ENCODE results near the gene ARCN1.
"Not testable (repeated sequence)": the region's sequence is repeated elsewhere in the genome, so short reads cannot be mapped to it uniquely, and the experiment has no call there.

Gene ARCN1

GRCh38 chr11:118577995-118578394 is 5.8 kb downstream of the ARCN1 start:
- H3K79me2 ChIP-seq (ENCODE audit: control insufficient read depth, insufficient read depth, low read length, unreplicated experiment): peaks cover 93% of the 10 kb centered on the region

DNA sequence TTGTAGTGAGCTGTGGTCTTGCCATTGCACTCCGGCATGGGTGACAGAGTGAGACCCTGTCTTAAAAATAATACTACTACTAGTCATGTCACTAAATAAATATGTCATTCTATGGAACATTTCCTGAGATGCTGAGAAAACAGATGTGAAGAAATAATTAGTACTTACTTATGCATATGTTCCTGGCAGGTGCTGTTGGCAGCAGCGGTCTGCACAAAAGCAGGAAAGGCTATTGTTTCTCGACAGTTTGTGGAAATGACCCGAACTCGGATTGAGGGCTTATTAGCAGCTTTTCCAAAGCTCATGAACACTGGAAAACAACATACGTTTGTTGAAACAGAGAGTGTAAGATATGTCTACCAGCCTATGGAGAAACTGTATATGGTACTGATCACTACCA is 8.8 kb downstream of the ARCN1 start:
- no peak overlapping the region for H2AFZ ChIP-seq (ENCODE audit: low read length, unreplicated experiment)
- no peaks in the 10 kb centered on the region for H3K27me3 ChIP-seq (ENCODE audit: insufficient read depth, low read length)
- H3K4me3 ChIP-seq (ENCODE audit: low read depth, low read length): no peak overlapping the region
- no peak overlapping the region for H3K27ac ChIP-seq (ENCODE audit: low read depth, low read length)
- peaks cover 67% of the 10 kb centered on the region for H3K79me2 ChIP-seq (ENCODE audit: control insufficient read depth, insufficient read depth, low read length, unreplicated experiment)
- peaks cover 17% of the 10 kb centered on the region for H3K4me1 ChIP-seq (ENCODE audit: control insufficient read depth, insufficient read depth, low read length, unreplicated experiment)
- peaks cover 36% of the 10 kb centered on the region for H3K36me3 ChIP-seq (ENCODE audit: insufficient read depth, low read length)

More at GRCh38 chr11:118577995-118578394, 5.8 kb downstream of the ARCN1 start:
- H3K27ac ChIP-seq (ENCODE audit: low read depth, low read length); H3K27me3 ChIP-seq (ENCODE audit: insufficient read depth, low read length); H3K4me3 ChIP-seq (ENCODE audit: low read depth, low read length); H2AFZ ChIP-seq (ENCODE audit: low read length, unreplicated experiment): not testable (repeated sequence)
- H3K36me3 ChIP-seq (ENCODE audit: insufficient read depth, low read length): peaks cover 14% of the 10 kb centered on the region
- H3K4me1 ChIP-seq (ENCODE audit: control insufficient read depth, insufficient read depth, low read length, unreplicated experiment): peaks cover 37% of the 10 kb centered on the region

- H2AFZ ChIP-seq (ENCODE audit: low read length, unreplicated experiment): no peak overlapping the region
- no peak overlapping the region for H3K4me3 ChIP-seq (ENCODE audit: low read depth, low read length)
- no peaks in the 10 kb centered on the region for H3K4me1 ChIP-seq (ENCODE audit: control insufficient read depth, insufficient read depth, low read length, unreplicated experiment)
- no peak overlapping the region for H3K27ac ChIP-seq (ENCODE audit: low read depth, low read length)
- peaks cover 58% of the 10 kb centered on the region for H3K36me3 ChIP-seq (ENCODE audit: insufficient read depth, low read length)
- no peaks in the 10 kb centered on the region for H3K27me3 ChIP-seq (ENCODE audit: insufficient read depth, low read length)
- peaks cover 5% of the 10 kb centered on the region for H3K79me2 ChIP-seq (ENCODE audit: control insufficient read depth, insufficient read depth, low read length, unreplicated experiment)
Measured at GRCh38 chr11:118587952-118588351, 15.7 kb downstream of the ARCN1 start.

GRCh38 chr11:118592616-118593367 is 20.6 kb downstream of the ARCN1 start:
- Histone ChIP-seq H2AFZ (ENCODE audit: low read length, unreplicated experiment) (no peak overlapping the region), H3K79me2 (ENCODE audit: control insufficient read depth, insufficient read depth, low read length, unreplicated experiment) (peaks cover 16% of the 10 kb centered on the region), H3K27me3 (ENCODE audit: insufficient read depth, low read length) (no peaks in the 10 kb centered on the region), H3K4me1 (ENCODE audit: control insufficient read depth, insufficient read depth, low read length, unreplicated experiment) (no peaks in the 10 kb centered on the region), H3K4me3 (ENCODE audit: low read depth, low read length) (no peak overlapping the region), H3K36me3 (ENCODE audit: insufficient read depth, low read length) (peaks cover 56% of the 10 kb centered on the region), H3K27ac (ENCODE audit: low read depth, low read length) (peak overlapping the region; percentile 30; the same call in 1 of the 2 replicates)

DNA sequence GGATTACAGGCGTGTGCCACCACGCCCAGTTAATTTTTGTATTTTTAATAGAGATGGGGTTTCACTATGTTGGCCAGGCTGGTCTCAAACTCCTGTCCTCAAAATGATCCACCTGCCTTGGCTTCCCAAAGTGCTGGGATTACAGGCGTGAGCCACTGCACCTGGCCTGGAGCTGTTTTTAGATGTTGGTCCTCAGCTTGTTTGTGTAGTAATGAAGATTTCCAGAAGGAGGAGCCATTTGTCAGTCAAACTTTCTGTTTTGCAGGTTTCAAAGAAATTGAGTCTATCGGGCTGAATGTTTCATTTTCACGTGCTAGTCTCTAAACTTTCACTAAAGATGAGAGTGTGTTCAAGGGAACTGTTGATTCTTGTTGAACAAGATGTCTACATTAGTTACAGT is 22.8 kb downstream of the ARCN1 start:
- not testable (repeated sequence) for H3K4me1 ChIP-seq (ENCODE audit: control insufficient read depth, insufficient read depth, low read length, unreplicated experiment); H3K27ac ChIP-seq (ENCODE audit: low read depth, low read length); H3K4me3 ChIP-seq (ENCODE audit: low read depth, low read length); H2AFZ ChIP-seq (ENCODE audit: low read length, unreplicated experiment); H3K27me3 ChIP-seq (ENCODE audit: insufficient read depth, low read length)
- Histone ChIP-seq H3K79me2 (ENCODE audit: control insufficient read depth, insufficient read depth, low read length, unreplicated experiment) (peaks cover 16% of the 10 kb centered on the region), H3K36me3 (ENCODE audit: insufficient read depth, low read length) (peaks cover 55% of the 10 kb centered on the region)

DNA sequence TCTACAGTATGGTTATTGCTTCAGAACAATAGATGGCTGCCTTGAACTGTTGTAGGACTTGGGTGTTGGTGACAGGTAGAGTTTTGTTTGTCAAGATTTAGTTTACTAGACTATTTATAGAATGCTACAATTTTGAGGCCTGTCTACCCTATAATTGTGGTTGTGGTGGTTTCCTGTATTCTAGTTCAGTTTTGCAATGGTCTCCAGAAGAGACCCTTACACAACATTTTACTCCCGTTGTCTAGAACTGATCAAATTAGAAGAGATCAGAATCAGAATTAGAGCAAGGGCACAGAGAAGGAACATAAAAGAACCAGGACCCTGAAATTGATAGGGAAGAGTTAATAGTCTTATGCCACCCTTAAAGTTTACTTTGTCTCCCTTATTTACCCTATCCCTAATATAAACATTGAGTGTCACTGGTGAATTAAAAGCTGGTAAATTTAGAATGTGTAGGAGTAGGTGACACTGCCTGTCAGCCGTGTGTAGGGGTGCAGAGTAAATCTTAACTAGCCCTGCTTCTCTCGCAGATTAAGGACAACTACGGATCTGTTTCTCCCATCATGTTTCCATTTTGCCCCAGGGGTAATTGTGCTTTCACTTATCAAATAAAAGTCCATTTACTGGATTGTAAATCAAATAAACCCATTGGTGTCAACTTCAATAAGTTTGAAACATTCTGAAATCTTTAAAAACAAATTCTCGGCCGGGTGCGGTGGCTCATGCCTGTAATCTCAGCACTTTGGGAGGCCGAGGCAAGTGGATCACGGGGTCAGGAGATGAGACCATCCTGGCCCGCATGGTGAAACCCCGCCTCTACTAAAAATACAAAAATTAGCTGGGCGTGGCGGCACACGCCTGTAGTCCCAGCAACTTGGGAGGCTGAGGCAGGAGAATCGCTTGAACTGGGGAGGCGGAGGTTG is 24.3 kb downstream of the ARCN1 start:
- H3K27ac ChIP-seq (ENCODE audit: low read depth, low read length): no peak overlapping the region
- peaks cover 51% of the 10 kb centered on the region for H3K36me3 ChIP-seq (ENCODE audit: insufficient read depth, low read length)
- no peak overlapping the region for H2AFZ ChIP-seq (ENCODE audit: low read length, unreplicated experiment)
- H3K79me2 ChIP-seq (ENCODE audit: control insufficient read depth, insufficient read depth, low read length, unreplicated experiment): peaks cover 16% of the 10 kb centered on the region
- H3K4me3 ChIP-seq (ENCODE audit: low read depth, low read length): no peak overlapping the region
- H3K4me1 ChIP-seq (ENCODE audit: control insufficient read depth, insufficient read depth, low read length, unreplicated experiment): no peaks in the 10 kb centered on the region
- H3K27me3 ChIP-seq (ENCODE audit: insufficient read depth, low read length): no peaks in the 10 kb centered on the region

DNA sequence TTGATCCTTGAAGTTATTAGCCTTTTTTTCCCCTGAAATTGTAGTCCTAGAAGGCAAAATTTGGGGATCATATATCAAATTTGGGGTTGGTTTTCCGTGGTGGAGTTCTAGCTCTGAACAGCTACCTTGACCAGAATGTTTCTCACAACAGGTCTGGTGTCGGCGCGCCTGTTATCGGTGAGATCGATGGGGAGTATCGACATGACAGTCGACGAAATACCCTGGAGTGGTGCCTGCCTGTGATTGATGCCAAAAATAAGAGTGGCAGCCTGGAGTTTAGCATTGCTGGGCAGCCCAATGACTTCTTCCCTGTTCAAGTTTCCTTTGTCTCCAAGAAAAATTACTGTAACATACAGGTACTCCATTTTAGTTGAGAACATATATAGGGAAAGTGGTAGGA is 25.3 kb downstream of the ARCN1 start:
- no peak overlapping the region for H2AFZ ChIP-seq (ENCODE audit: low read length, unreplicated experiment)
- no peaks in the 10 kb centered on the region for H3K27me3 ChIP-seq (ENCODE audit: insufficient read depth, low read length)
- H3K4me3 ChIP-seq (ENCODE audit: low read depth, low read length): no peak overlapping the region
- peaks cover 60% of the 10 kb centered on the region for H3K36me3 ChIP-seq (ENCODE audit: insufficient read depth, low read length)
- peaks cover 16% of the 10 kb centered on the region for H3K79me2 ChIP-seq (ENCODE audit: control insufficient read depth, insufficient read depth, low read length, unreplicated experiment)
- H3K4me1 ChIP-seq (ENCODE audit: control insufficient read depth, insufficient read depth, low read length, unreplicated experiment): no peaks in the 10 kb centered on the region
- no peak overlapping the region for H3K27ac ChIP-seq (ENCODE audit: low read depth, low read length)

GRCh38 chr11:118602331-118602730 is 30.1 kb downstream of the ARCN1 start:
- Histone ChIP-seq H2AFZ (ENCODE audit: low read length, unreplicated experiment) (no peak overlapping the region), H3K27me3 (ENCODE audit: insufficient read depth, low read length) (no peaks in the 10 kb centered on the region), H3K36me3 (ENCODE audit: insufficient read depth, low read length) (peaks cover 30% of the 10 kb centered on the region), H3K4me1 (ENCODE audit: control insufficient read depth, insufficient read depth, low read length, unreplicated experiment) (peaks cover 35% of the 10 kb centered on the region), H3K4me3 (ENCODE audit: low read depth, low read length) (no peak overlapping the region), H3K27ac (ENCODE audit: low read depth, low read length) (peak overlapping the region; percentile 98), H3K79me2 (ENCODE audit: control insufficient read depth, insufficient read depth, low read length, unreplicated experiment) (no peaks in the 10 kb centered on the region)

DNA sequence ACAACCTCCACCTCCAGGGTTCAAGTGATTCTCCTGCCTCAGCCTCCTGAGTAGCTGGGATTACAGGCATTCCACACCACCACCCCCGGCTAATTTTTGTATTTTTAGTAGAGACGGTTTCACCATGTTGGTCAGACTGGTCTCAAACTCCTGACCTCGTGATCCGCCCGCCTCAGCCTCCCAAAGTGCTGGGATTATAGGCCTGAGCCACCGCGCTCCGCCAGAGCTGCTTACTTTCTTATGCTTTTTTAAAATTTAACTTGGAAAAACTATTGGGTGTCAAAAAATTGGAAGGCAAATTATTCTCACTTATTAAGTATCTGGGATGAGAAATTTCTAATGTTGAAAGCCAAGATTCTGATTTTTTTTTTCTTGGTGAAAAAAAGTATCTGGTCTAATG is 31.5 kb downstream of the ARCN1 start:
- not testable (repeated sequence) for H3K27me3 ChIP-seq (ENCODE audit: insufficient read depth, low read length); H3K4me3 ChIP-seq (ENCODE audit: low read depth, low read length); H2AFZ ChIP-seq (ENCODE audit: low read length, unreplicated experiment); H3K79me2 ChIP-seq (ENCODE audit: control insufficient read depth, insufficient read depth, low read length, unreplicated experiment)
- peaks cover 36% of the 10 kb centered on the region for H3K4me1 ChIP-seq (ENCODE audit: control insufficient read depth, insufficient read depth, low read length, unreplicated experiment)
- peaks cover 22% of the 10 kb centered on the region for H3K36me3 ChIP-seq (ENCODE audit: insufficient read depth, low read length)
- peak overlapping the region; percentile 98 for H3K27ac ChIP-seq (ENCODE audit: low read depth, low read length)

- H3K27ac ChIP-seq (ENCODE audit: low read depth, low read length): peak overlapping the region; percentile 98
- H3K79me2 ChIP-seq (ENCODE audit: control insufficient read depth, insufficient read depth, low read length, unreplicated experiment): peaks cover 14% of the 10 kb centered on the region
- H3K36me3 ChIP-seq (ENCODE audit: insufficient read depth, low read length): peaks cover 22% of the 10 kb centered on the region
- H3K4me3 ChIP-seq (ENCODE audit: low read depth, low read length): peak overlapping the region; percentile 44; the same call in 1 of the 2 replicates
- H3K27me3 ChIP-seq (ENCODE audit: insufficient read depth, low read length): no peaks in the 10 kb centered on the region
- H2AFZ ChIP-seq (ENCODE audit: low read length, unreplicated experiment): no peak overlapping the region
- H3K4me1 ChIP-seq (ENCODE audit: control insufficient read depth, insufficient read depth, low read length, unreplicated experiment): peaks cover 42% of the 10 kb centered on the region
Measured at GRCh38 chr11:118604566-118604965, 32.4 kb downstream of the ARCN1 start.

Data from ACC112 (cell line).